HG03108 (cell line): ENCODE data around the gene MTURN.

Experiments used
- ATAC-seq: cut with Tn5 transposase; IDR thresholded peaks from one replicate; pipeline ENCODE4 v1.9.1; 2021; ENCODE audit warnings: moderate library complexity; ENCODE audit not compliant: unreplicated experiment

MTURN gene

GRCh38 chr7:30201921-30202320, 67.1 kb downstream of the MTURN start:
- ATAC-seq: no peak

- no peak for ATAC-seq
Observed at GRCh38 chr7:30202671-30203070, 67.9 kb downstream of the MTURN start.

- no peak for ATAC-seq
Observed at GRCh38 chr7:30206491-30206890, 71.7 kb downstream of the MTURN start.

GRCh38 chr7:30206942-30207341, 72.2 kb downstream of the MTURN start:
- no peak for ATAC-seq

GRCh38 chr7:30207376-30207775, 72.6 kb downstream of the MTURN start:
- ATAC-seq: no peak

GRCh38 chr7:30209951-30210350, 75.2 kb downstream of the MTURN start:
- ATAC-seq: no peak
